ENCODE data around the gene DNAAF1. TPM values are rescaled to one million over a fixed set of nuclear protein-coding genes. Genes with fewer than 3 reads are reported as not detected.

DNAAF1 gene
- total RNA-seq, 1 donor from 2014 or later, result 0.11 TPM

GRCh38 chr16:84218956-84219355 is 73.8 kb downstream of the DNAAF1 start:
- Mint-ChIP-seq H3K9me3 (no peaks in the 10 kb centered on the region), H3K4me1 (peaks cover 24% of the 10 kb centered on the region), H3K4me3 (no peak overlapping the region), H3K36me3 (no peaks in the 10 kb centered on the region), H3K27me3 (ENCODE audit: insufficient read depth, low read depth) (peaks cover 9% of the 10 kb centered on the region), H3K27ac (peak overlapping the region; percentile 84)
- no peaks in the 10 kb centered on the region for H3K9me3 ChIP-seq (ENCODE audit: low read depth)
- H2AFZ ChIP-seq (replicated peaks), result no peak overlapping the region
- H3K79me2 ChIP-seq (ENCODE audit: low read depth), result no peaks in the 10 kb centered on the region
- no peak overlapping the region for H3K27ac ChIP-seq
- peaks cover 10% of the 10 kb centered on the region for H3K4me1 ChIP-seq
- no peaks in the 10 kb centered on the region for H4K20me1 ChIP-seq (ENCODE audit: low read depth)
- H3K36me3 ChIP-seq, result no peaks in the 10 kb centered on the region
- peak overlapping the region; percentile 42 for H3K4me2 ChIP-seq
- no peaks in the 10 kb centered on the region for H3K27me3 ChIP-seq
- H3K9ac ChIP-seq, result no peak overlapping the region
- no peak for TF ChIP-seq EZH2 (IDR thresholded peaks at IDR 0.05)
- no peak for TF ChIP-seq EZH2phosphoT487 (IDR thresholded peaks at IDR 0.05)
- no peak for TF ChIP-seq CTCF (IDR thresholded peaks at IDR 0.05)
- peak; percentile 54 for DNase-seq (ENCODE audit: low spot score)
- no peak overlapping the region for H3K4me3 ChIP-seq
- H3F3A ChIP-seq (ENCODE audit: low read depth), result peaks cover 4% of the 10 kb centered on the region

GRCh38 chr16:84220851-84221250 is 75.7 kb downstream of the DNAAF1 start:
- Histone ChIP-seq H3K36me3 (no peaks in the 10 kb centered on the region), H3K79me2 (ENCODE audit: low read depth) (no peaks in the 10 kb centered on the region), H2AFZ (replicated peaks) (no peak overlapping the region), H3F3A (ENCODE audit: low read depth) (peaks cover 4% of the 10 kb centered on the region), H3K4me2 (no peak overlapping the region), H3K27ac (no peak overlapping the region), H3K4me1 (peaks cover 10% of the 10 kb centered on the region), H3K27me3 (no peaks in the 10 kb centered on the region), H3K9ac (no peak overlapping the region), H3K4me3 (no peak overlapping the region), H4K20me1 (ENCODE audit: low read depth) (no peaks in the 10 kb centered on the region), H3K9me3 (ENCODE audit: low read depth) (no peaks in the 10 kb centered on the region)
- Mint-ChIP-seq H3K27me3 (ENCODE audit: insufficient read depth, low read depth) (peaks cover 11% of the 10 kb centered on the region), H3K27ac (no peak overlapping the region), H3K9me3 (no peaks in the 10 kb centered on the region), H3K4me1 (peaks cover 22% of the 10 kb centered on the region), H3K36me3 (no peaks in the 10 kb centered on the region), H3K4me3 (no peak overlapping the region)
- no peak for TF ChIP-seq CTCF (IDR thresholded peaks at IDR 0.05)
- TF ChIP-seq EZH2 (IDR thresholded peaks at IDR 0.05), result no peak
- no peak for TF ChIP-seq EZH2phosphoT487 (IDR thresholded peaks at IDR 0.05)
- DNase-seq (ENCODE audit: low spot score), result no peak

DNA sequence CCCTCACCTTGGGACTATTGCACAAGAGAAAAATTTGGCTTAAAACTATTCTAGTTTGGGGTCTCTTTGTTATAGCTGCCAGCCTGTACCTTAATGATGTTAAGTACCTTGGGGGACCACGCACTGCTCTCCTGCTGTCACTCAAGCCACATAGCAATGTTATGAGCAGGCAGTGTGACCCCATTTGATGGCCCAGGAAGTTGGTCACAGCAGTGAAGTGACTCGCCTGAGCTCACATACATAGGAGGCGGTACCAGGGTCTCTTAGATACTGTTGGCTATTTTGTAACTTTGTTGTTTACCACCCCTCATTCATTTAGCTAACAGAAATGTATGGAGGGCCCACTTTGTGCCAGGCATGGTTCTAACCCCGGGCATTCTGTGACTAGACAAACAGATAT is 78.3 kb downstream of the DNAAF1 start:
- Histone ChIP-seq H3K27ac (no peak overlapping the region), H3K79me2 (ENCODE audit: low read depth) (no peaks in the 10 kb centered on the region), H3K4me2 (no peak overlapping the region), H3K9me3 (ENCODE audit: low read depth) (no peaks in the 10 kb centered on the region), H3K4me1 (peaks cover 8% of the 10 kb centered on the region), H4K20me1 (ENCODE audit: low read depth) (no peaks in the 10 kb centered on the region), H3F3A (ENCODE audit: low read depth) (peaks cover 4% of the 10 kb centered on the region), H3K4me3 (no peak overlapping the region), H3K9ac (no peak overlapping the region), H3K36me3 (no peaks in the 10 kb centered on the region), H2AFZ (replicated peaks) (no peak overlapping the region), H3K27me3 (no peaks in the 10 kb centered on the region)
- DNase-seq (ENCODE audit: low spot score), result no peak
- TF ChIP-seq EZH2phosphoT487 (IDR thresholded peaks at IDR 0.05) (no peak), CTCF (IDR thresholded peaks at IDR 0.05) (no peak), EZH2 (IDR thresholded peaks at IDR 0.05) (no peak)
- Mint-ChIP-seq H3K36me3 (no peaks in the 10 kb centered on the region), H3K9me3 (no peaks in the 10 kb centered on the region), H3K4me3 (no peak overlapping the region), H3K27ac (no peak overlapping the region), H3K27me3 (ENCODE audit: insufficient read depth, low read depth) (peaks cover 15% of the 10 kb centered on the region), H3K4me1 (peaks cover 34% of the 10 kb centered on the region)
